Bronchial epithelial cell (primary cell): ENCODE results near the gene JPT1. TPM values are rescaled to one million over a fixed set of nuclear protein-coding genes. Genes with fewer than 3 reads are reported as not detected.
A peak's percentile ranks its signal among the peaks of the same experiment; 100 is the strongest.

Experiments
- DNase-seq: peaks from one replicate; pipeline ENCODE4 v3.0.0-alpha.2; 2010; ENCODE audit warnings: low read depth
- FAIRE-seq: peaks from 2 replicates; lab custom pipeline; 2011; peaks lifted over from hg19 to GRCh38; lab: Jason Lieb, UNC
- H3K27me3 ChIP-seq: 2 replicates; pipeline ENCODE4 v1.5.1; 2011; ENCODE audit warnings: low read length; ENCODE audit not compliant: control insufficient read depth, insufficient read depth
- H3K36me3 ChIP-seq: 2 replicates; pipeline ENCODE4 v1.5.1; 2011; ENCODE audit warnings: low read length; ENCODE audit not compliant: control insufficient read depth, insufficient read depth
- H3K4me3 ChIP-seq: 2 replicates; pipeline ENCODE4 v1.5.1; 2011; ENCODE audit warnings: mild to moderate bottlenecking, low read depth, low read length, control low read depth
- CTCF ChIP-seq: IDR thresholded peaks from 2 replicates; pipeline ENCODE4 v1.5.1; 2011; ENCODE audit warnings: mild to moderate bottlenecking, moderate library complexity, low read length, control low read depth, inconsistent platforms; ENCODE audit not compliant: insufficient read depth, severe bottlenecking
- total RNA-seq: library from RNA; depleted of rRNA; stranded (reverse); fragments of >200 nt; gene quantifications from 2 replicates; pipeline ENCODE4 v1.2.1, GENCODE V29; 2014

The JPT1 gene
- total RNA-seq, 1 donor from 2014 or later, result 188 TPM

GRCh38 chr17:75152922-75153779 lies 1.2 kb downstream of the JPT1 start:
- peaks cover 3% of the 10 kb centered on the region for H3K36me3 ChIP-seq
- peak overlapping the region; percentile 97 for H3K4me3 ChIP-seq
- no peak for TF ChIP-seq CTCF
- DNase-seq (peak; percentile 38), FAIRE-seq (no peak)
- no peaks in the 10 kb centered on the region for H3K27me3 ChIP-seq

GRCh38 chr17:75152523-75152921 lies 1.8 kb downstream of the JPT1 start:
- peaks cover 6% of the 10 kb centered on the region for H3K36me3 ChIP-seq
- no peaks in the 10 kb centered on the region for H3K27me3 ChIP-seq
- no peak for TF ChIP-seq CTCF
- DNase-seq, result no peak
- no peak for FAIRE-seq
- H3K4me3 ChIP-seq, result peak overlapping the region; percentile 97

DNA sequence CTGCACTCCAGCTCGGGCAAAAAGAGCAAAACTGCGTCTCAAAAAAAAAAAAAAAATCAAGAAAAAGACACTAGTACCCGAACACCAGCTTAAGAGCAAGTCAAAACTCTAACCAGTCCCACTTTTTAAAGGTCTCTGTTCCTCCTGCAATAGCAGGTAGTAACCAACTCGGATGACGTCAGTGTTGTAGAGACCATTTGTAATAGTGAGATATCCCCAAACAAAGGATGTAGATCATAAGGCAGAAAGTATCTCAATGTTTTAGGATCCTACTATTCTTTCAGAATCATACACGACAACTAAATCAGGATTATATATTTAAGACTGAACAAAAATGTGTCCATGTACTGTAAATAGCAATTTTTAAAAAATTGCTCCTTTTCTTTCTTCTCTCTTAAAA lies 2.4 kb downstream of the JPT1 start:
- peaks cover 10% of the 10 kb centered on the region for H3K36me3 ChIP-seq
- no peak overlapping the region for H3K4me3 ChIP-seq
- DNase-seq (no peak), FAIRE-seq (no peak)
- no peaks in the 10 kb centered on the region for H3K27me3 ChIP-seq
- no peak for TF ChIP-seq CTCF

- Histone ChIP-seq H3K4me3 (no peak overlapping the region), H3K36me3 (peaks cover 22% of the 10 kb centered on the region), H3K27me3 (no peaks in the 10 kb centered on the region)
- no peak for TF ChIP-seq CTCF
- DNase-seq, result no peak
- FAIRE-seq, result no peak
Observed at GRCh38 chr17:75147878-75148546, 6.3 kb downstream of the JPT1 start.

DNA sequence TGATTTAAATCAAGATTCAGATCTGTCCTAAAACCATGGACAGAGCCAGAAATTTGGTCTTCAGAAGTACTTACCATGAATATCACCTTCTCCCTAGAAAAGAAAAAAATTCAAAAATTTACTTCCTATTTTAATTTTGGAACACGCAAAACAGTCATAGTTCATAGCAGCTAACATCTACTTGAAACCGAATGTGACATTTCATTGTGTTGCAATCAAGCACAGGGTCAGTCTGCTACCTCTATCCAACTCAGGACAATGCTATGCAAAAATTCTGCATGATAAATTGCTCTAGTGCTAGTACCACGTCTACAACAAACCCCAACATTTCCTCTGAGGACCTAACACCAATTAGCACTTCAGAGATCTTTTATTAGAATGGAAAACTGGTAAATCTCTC lies 7.7 kb downstream of the JPT1 start:
- peaks cover 25% of the 10 kb centered on the region for H3K36me3 ChIP-seq
- no peak for DNase-seq
- no peak for TF ChIP-seq CTCF
- FAIRE-seq, result no peak
- H3K27me3 ChIP-seq, result no peaks in the 10 kb centered on the region
- no peak overlapping the region for H3K4me3 ChIP-seq
